GM12878 (cell line): ENCODE data around the gene DNASE1. TPM values are rescaled to one million over a fixed set of nuclear protein-coding genes. Genes with fewer than 3 reads are reported as not detected.
A peak's percentile ranks its signal among the peaks of the same experiment; 100 is the strongest.

ENCODE experiments used
- ATAC-seq: fragments of 200-7000 bp; cut with Tn5 transposase; 3 replicates; pipeline ENCODE4 v1.9.1; 2020; ENCODE audit warnings: mild to moderate bottlenecking, moderate library complexity
- BruUV-seq: library from RNA; stranded (reverse); fragments of 400-500 nt; replicated peaks from 2 replicates; lab custom pipeline; 2021; lab: Mats Ljungman, UMichigan
- CTCF ChIA-PET: fragments of 300-600 bp; sonication (Branson Sonifier 250); formaldehyde crosslinking; extraction: SDS; loops from one replicate; lab custom pipeline; 2021; ENCODE audit warnings: inconsistent platforms; lab: Yijun Ruan, JAX
- POLR2A ChIA-PET: fragments of 350-600 bp; formaldehyde crosslinking; extraction: SDS; loops from one replicate; lab custom pipeline; 2021; ENCODE audit warnings: inconsistent platforms; lab: Charles Lee
- RAD21 ChIA-PET: fragments of 300-600 bp; sonication (Branson Sonifier 250); formaldehyde crosslinking; loops from one replicate; lab custom pipeline; 2023; ENCODE audit warnings: antibody characterized with exemption; ENCODE audit not compliant: unreplicated experiment; lab: Charles Lee
- SMC1A ChIA-PET: fragments of 300-600 bp; sonication (Branson Sonifier 250); formaldehyde crosslinking; loops from one replicate; lab custom pipeline; 2023; ENCODE audit not compliant: unreplicated experiment, uncharacterized antibody; lab: Charles Lee
- DNase-seq: peaks from one replicate; pipeline ENCODE4 v3.0.0-alpha.2; 2011; ENCODE audit warnings: low read depth, low spot score
- FAIRE-seq: peaks from 3 replicates; lab custom pipeline; 2011; peaks lifted over from hg19 to GRCh38; lab: Jason Lieb, UNC
- H2AFZ ChIP-seq: 2 replicates; pipeline ENCODE4 v1.6.0; 2011; ENCODE audit warnings: low read depth, low read length, control low read depth; ENCODE audit not compliant: control insufficient read depth
- H3K27ac ChIP-seq: 2 replicates; pipeline ENCODE4 v1.5.1; 2011; ENCODE audit warnings: control low read depth; ENCODE audit not compliant: control insufficient read depth, insufficient read depth
- H3K27me3 ChIP-seq, 2 experiments: replicated peaks in 1 of 2; 2 replicates each; pipeline versions ENCODE4 v1.6.0 to v1.6.1; 2011; ENCODE audit warnings: low read length in 1 of 2; ENCODE audit not compliant: control insufficient read depth in 2 of 2, insufficient read depth in 2 of 2
- H3K36me3 ChIP-seq, 2 experiments: 2 replicates each; pipeline ENCODE4 v1.5.1; 2011; ENCODE audit warnings: low read length in 1 of 2; ENCODE audit not compliant: control insufficient read depth in 2 of 2, insufficient read depth in 2 of 2
- H3K4me1 ChIP-seq: 2 replicates; pipeline ENCODE4 v1.6.1; 2011; ENCODE audit warnings: mild to moderate bottlenecking, low read length, moderate library complexity, mixed read lengths; ENCODE audit not compliant: control insufficient read depth, insufficient read depth
- H3K4me2 ChIP-seq: 2 replicates; pipeline ENCODE4 v1.6.0; 2011; ENCODE audit warnings: control low read depth; ENCODE audit not compliant: control insufficient read depth, insufficient read depth
- H3K4me3 ChIP-seq: fragments of 200-600 bp; sonication (generic); 2 replicates; pipeline ENCODE4 v1.5.1; 2016
- H3K79me2 ChIP-seq: 2 replicates; pipeline ENCODE4 v1.6.0; 2011; ENCODE audit warnings: low read length; ENCODE audit not compliant: control insufficient read depth, insufficient read depth
- H3K9ac ChIP-seq: 2 replicates; pipeline ENCODE4 v1.8.0; 2011; ENCODE audit warnings: low read length, control low read depth, mixed read lengths; ENCODE audit not compliant: control insufficient read depth, insufficient read depth
- H3K9me3 ChIP-seq: replicated peaks from 3 replicates; pipeline ENCODE4 v1.5.1; 2011; ENCODE audit warnings: mild to moderate bottlenecking, low read length; ENCODE audit not compliant: control insufficient read depth, insufficient read depth
- H4K20me1 ChIP-seq: 2 replicates; pipeline ENCODE4 v1.6.0; 2011; ENCODE audit not compliant: control insufficient read depth, insufficient read depth
- EED ChIP-seq: sonication (generic); IDR thresholded peaks from 2 replicates; pipeline ENCODE4 v1.6.1; 2016; ENCODE audit warnings: antibody characterized with exemption, low read depth
- HDGF ChIP-seq: fragments of 450-650 bp; IDR thresholded peaks from 2 replicates; pipeline ENCODE4 v1.6.1; 2016; ENCODE audit warnings: antibody characterized with exemption
- IKZF1 ChIP-seq: fragments of 450-650 bp; conservative IDR thresholded peaks from 2 replicates; pipeline ENCODE4 v1.6.1; 2017; ENCODE audit warnings: antibody characterized with exemption, mild to moderate bottlenecking
- JUNB ChIP-seq: IDR thresholded peaks from 2 replicates; pipeline ENCODE4 v1.6.1; 2016; ENCODE audit warnings: antibody characterized with exemption, mild to moderate bottlenecking
- MTA3 ChIP-seq: IDR thresholded peaks from 2 replicates; pipeline ENCODE4 v1.6.1; 2012; ENCODE audit warnings: low read length, inconsistent platforms, borderline replicate concordance
- NBN ChIP-seq: fragments of 450-650 bp; IDR thresholded peaks from 2 replicates; pipeline ENCODE4 v1.6.1; 2016
- NFIC ChIP-seq: IDR thresholded peaks from 2 replicates; pipeline ENCODE4 v1.6.1; 2012; ENCODE audit warnings: low read depth, mild to moderate bottlenecking, inconsistent platforms, low read length, moderate library complexity
- NFYB ChIP-seq: IDR thresholded peaks from 2 replicates; pipeline ENCODE4 v1.6.1; 2011; ENCODE audit warnings: low read depth, mild to moderate bottlenecking, low read length, improper control_type of control experiment, moderate library complexity; ENCODE audit not compliant: insufficient read depth
- NR2F1 ChIP-seq: fragments of 450-650 bp; conservative IDR thresholded peaks from 2 replicates; pipeline ENCODE4 v1.6.1; 2017; ENCODE audit warnings: mild to moderate bottlenecking
- PAX8 ChIP-seq: fragments of 450-650 bp; IDR thresholded peaks from 2 replicates; pipeline ENCODE4 v1.6.1; 2017; ENCODE audit warnings: mild to moderate bottlenecking, moderate library complexity
- POLR2AphosphoS5 ChIP-seq: IDR thresholded peaks from 2 replicates; pipeline ENCODE4 v1.6.1; 2011; ENCODE audit warnings: mild to moderate bottlenecking, low read length, inconsistent platforms
- RFX5 ChIP-seq: IDR thresholded peaks from 2 replicates; pipeline ENCODE4 v1.6.1; 2011; ENCODE audit warnings: low read depth, low read length, improper control_type of control experiment
- SIX5 ChIP-seq: IDR thresholded peaks from 2 replicates; pipeline ENCODE4 v1.6.1; 2011; ENCODE audit warnings: mild to moderate bottlenecking, low read depth, low read length, moderate library complexity; ENCODE audit not compliant: severe bottlenecking
- SP1 ChIP-seq: IDR thresholded peaks from one replicate; pipeline ENCODE4 v1.6.1; 2011; ENCODE audit warnings: low read depth, low read length
- WGBS: methylation state at CpG from one replicate; pipeline ENCODE4 v1.1.6; 2016; ENCODE audit warnings: low lambda C conversion rate; ENCODE audit not compliant: insufficient replicate concordance, insufficient coverage; ENCODE audit errors: missing lambda C conversion rate; 5-methylcytosine and 5-hydroxymethylcytosine counted together
- in situ Hi-C: fragments of 300-500 bp; cut with MboI; formaldehyde crosslinking; loops from 9 replicates; pipeline ENCODE4 v1.14.3; 2018; ENCODE audit warnings: mixed read lengths
- intact Hi-C: fragments of 100-400 bp; cut with micrococcal nuclease; formaldehyde crosslinking; loops from one replicate; pipeline ENCODE4 v1.14.2; 2022; ENCODE audit not compliant: unreplicated experiment
- polyA plus RNA-seq, 11 experiments: library from polyadenylated mRNA; depleted of rRNA in 4 of 11; unstranded in 6 of 11; stranded (reverse) in 5 of 11; fragments of >200 nt; fragmentation: Nextera tagmentation in 4 of 11; fragmentation: Illumina TruSeq in 1 of 11; extraction: Ambion mirVana in 4 of 11; extraction: Trizol in 1 of 11; gene quantifications; 1 replicate in 1 of 11; 2 replicates in 10 of 11; pipeline versions ENCODE4 v1.2.1 to v1.2.3, GENCODE V29; 2011 to 2016; ENCODE audit warnings: inconsistent platforms in 2 of 11, missing spikeins in 2 of 11, low read depth in 1 of 11
- total RNA-seq, 4 experiments: library from RNA; depleted of rRNA in 3 of 4; stranded (reverse); fragments of >200 nt in 3 of 4; fragmentation: Illumina TruSeq in 1 of 4; extraction: Trizol in 1 of 4; gene quantifications; 2 replicates each; pipeline versions ENCODE4 v1.2.1 to v1.2.3, GENCODE V29; 2013 to 2021
- TF ChIP-seq, protein P1 (sequence below): fragments of 450-650 bp; IDR thresholded peaks from 2 replicates; pipeline ENCODE4 v1.6.1; 2017; ENCODE audit warnings: mild to moderate bottlenecking, low read depth, inconsistent platforms; ENCODE audit not compliant: poor library complexity, severe bottlenecking
- TF ChIP-seq, protein P2 (sequence below): fragments of 450-650 bp; IDR thresholded peaks from 2 replicates; pipeline ENCODE4 v1.6.1; 2014; ENCODE audit warnings: mild to moderate bottlenecking
- TF ChIP-seq, protein P3 (sequence below): IDR thresholded peaks from 2 replicates; pipeline ENCODE4 v1.6.1; 2012; ENCODE audit warnings: low read depth, low read length, improper control_type of control experiment

The DNASE1 gene
- total and polyA plus RNA-seq, 10 of the 15 experiments (the other 5 are each of a cell fraction or from before 2014, with no cell fraction given), result 0.23 to 12.0 (median 7.9) TPM

DNA sequence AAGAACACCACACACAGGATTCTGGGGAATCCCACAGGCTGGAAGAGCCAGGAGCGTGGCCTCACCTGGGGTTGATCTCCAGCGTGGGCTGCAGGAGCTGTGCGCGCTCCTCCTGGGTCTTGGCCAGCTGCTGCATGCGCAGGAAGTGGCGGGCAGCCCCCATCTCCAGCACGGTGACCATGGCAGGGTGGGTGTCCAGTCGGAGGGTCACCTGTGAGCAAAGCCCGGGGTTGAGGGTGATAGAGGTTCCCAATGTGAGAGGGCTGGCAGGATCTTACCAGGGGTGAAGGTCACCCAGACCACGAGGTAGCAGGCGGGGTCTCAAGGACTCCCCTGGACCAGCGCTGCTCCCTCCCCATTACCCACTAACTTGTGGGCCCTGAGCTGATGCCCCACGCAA is 7.4 kb downstream of the DNASE1 start:
- CTCF ChIA-PET, result interaction anchor here (1.0 to 1.6 kb wide), 2 partner anchors 12 to 135 kb away, joined by 3 read pairs; no protein-coding TSS in a partner anchor
- SMC1A ChIA-PET, result no interaction called here
- H3K36me3 ChIP-seq, result peaks cover 41 to 47% of the 10 kb centered on the region in 2 experiments

DNA sequence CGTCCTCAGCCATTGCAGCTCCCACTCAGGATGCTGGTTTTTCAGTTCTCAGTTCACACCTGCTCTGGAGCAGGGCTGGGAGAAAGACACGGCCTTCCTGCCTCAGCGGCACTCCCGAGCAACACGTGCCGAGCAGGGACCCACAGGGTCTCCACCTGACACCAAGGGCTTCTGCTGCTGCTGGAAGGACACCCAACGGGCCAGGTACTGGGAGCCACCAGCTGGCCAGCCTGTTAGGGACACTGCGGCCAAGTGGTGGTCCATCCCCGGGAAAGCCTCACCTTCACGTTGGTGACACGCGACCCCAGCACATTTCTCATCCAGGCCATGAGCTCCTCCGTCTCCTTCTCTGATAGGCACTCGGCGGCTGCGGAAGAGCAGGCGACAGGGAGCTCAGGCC is 8.1 kb downstream of the DNASE1 start:
- Histone ChIP-seq H3K27ac (no peak overlapping the region), H3K9ac (no peak overlapping the region), H4K20me1 (no peaks in the 10 kb centered on the region), H2AFZ (no peak overlapping the region), H3K9me3 (no peaks in the 10 kb centered on the region), H3K79me2 (no peaks in the 10 kb centered on the region), H3K4me2 (no peak overlapping the region), H3K27me3 (no peaks in the 10 kb centered on the region), H3K4me1 (no peaks in the 10 kb centered on the region), H3K4me3 (no peak overlapping the region), H3K36me3 (peaks cover 35 to 40% of the 10 kb centered on the region in 2 experiments)
- ATAC-seq (no peak), FAIRE-seq (no peak), DNase-seq (no peak)
- ChIA-PET CTCF (interaction anchor here (0.6 to 1.6 kb wide), 2 partner anchors 136 to 379 kb away, joined by 3 read pairs; no protein-coding TSS in a partner anchor), RAD21 (no interaction called here), POLR2A (no interaction called here), SMC1A (no interaction called here)
- TF ChIP-seq, protein P1, sequence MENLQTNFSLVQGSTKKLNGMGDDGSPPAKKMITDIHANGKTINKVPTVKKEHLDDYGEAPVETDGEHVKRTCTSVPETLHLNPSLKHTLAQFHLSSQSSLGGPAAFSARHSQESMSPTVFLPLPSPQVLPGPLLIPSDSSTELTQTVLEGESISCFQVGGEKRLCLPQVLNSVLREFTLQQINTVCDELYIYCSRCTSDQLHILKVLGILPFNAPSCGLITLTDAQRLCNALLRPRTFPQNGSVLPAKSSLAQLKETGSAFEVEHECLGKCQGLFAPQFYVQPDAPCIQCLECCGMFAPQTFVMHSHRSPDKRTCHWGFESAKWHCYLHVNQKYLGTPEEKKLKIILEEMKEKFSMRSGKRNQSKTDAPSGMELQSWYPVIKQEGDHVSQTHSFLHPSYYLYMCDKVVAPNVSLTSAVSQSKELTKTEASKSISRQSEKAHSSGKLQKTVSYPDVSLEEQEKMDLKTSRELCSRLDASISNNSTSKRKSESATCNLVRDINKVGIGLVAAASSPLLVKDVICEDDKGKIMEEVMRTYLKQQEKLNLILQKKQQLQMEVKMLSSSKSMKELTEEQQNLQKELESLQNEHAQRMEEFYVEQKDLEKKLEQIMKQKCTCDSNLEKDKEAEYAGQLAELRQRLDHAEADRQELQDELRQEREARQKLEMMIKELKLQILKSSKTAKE, result no peak
- TF ChIP-seq SIX5 (no peak), HDGF (no peak), PAX8 (no peak), IKZF1 (no peak), RFX5 (no peak), SP1 (no peak), EED (no peak), NBN (no peak), POLR2AphosphoS5 (no peak), NFIC (no peak)
- TF ChIP-seq, protein P2, sequence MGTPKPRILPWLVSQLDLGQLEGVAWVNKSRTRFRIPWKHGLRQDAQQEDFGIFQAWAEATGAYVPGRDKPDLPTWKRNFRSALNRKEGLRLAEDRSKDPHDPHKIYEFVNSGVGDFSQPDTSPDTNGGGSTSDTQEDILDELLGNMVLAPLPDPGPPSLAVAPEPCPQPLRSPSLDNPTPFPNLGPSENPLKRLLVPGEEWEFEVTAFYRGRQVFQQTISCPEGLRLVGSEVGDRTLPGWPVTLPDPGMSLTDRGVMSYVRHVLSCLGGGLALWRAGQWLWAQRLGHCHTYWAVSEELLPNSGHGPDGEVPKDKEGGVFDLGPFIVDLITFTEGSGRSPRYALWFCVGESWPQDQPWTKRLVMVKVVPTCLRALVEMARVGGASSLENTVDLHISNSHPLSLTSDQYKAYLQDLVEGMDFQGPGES, result no peak
- TF ChIP-seq, protein P3, sequence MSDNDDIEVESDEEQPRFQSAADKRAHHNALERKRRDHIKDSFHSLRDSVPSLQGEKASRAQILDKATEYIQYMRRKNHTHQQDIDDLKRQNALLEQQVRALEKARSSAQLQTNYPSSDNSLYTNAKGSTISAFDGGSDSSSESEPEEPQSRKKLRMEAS, result no peak
- 93% methylated on average over 17 of the region's 17 CpGs for WGBS
- intact Hi-C loops, result no loop called here
- BruUV-seq, result no TSS peak
- in situ Hi-C loops, result no loop called here

More for the DNA sequence above, 7.4 kb downstream of the DNASE1 start:
- POLR2A ChIA-PET, result no interaction called here
- no peaks in the 10 kb centered on the region for H3K79me2 ChIP-seq
- FAIRE-seq (no peak), ATAC-seq (no peak)
- in situ Hi-C loops, result no loop called here
- H3K4me1 ChIP-seq, result no peaks in the 10 kb centered on the region
- H4K20me1 ChIP-seq, result no peaks in the 10 kb centered on the region
- no peaks in the 10 kb centered on the region for H3K9me3 ChIP-seq
- no peaks in the 10 kb centered on the region for H3K27me3 ChIP-seq
- TF ChIP-seq JUNB (no peak), MTA3 (no peak), NFYB (no peak), NR2F1 (no peak)
- TF ChIP-seq, all 136 proteins: peak for 0
- WGBS, result 97% methylated on average over 11 of the region's 13 CpGs
- BruUV-seq, result TSS peak; percentile 26
- H2AFZ ChIP-seq, result no peak overlapping the region
- no peak overlapping the region for H3K4me3 ChIP-seq
- no peak for DNase-seq
- RAD21 ChIA-PET, result no interaction called here
- intact Hi-C loops, result no loop called here
- no peak overlapping the region for H3K27ac ChIP-seq
- H3K9ac ChIP-seq, result no peak overlapping the region
- H3K4me2 ChIP-seq, result no peak overlapping the region
